Panc1 (cell line): ENCODE measurements around the gene PRR5L.

Source experiments
- POLR2AphosphoS5 ChIP-seq: IDR thresholded peaks from 2 replicates; pipeline ENCODE4 v1.6.1; 2012; ENCODE audit warnings: mild to moderate bottlenecking, low read depth, low read length, moderate library complexity
- TF ChIP-seq, protein P1 (sequence below): fragments of 450-650 bp; IDR thresholded peaks from 2 replicates; pipeline ENCODE4 v1.5.1; 2017; ENCODE audit warnings: mild to moderate bottlenecking

DNA sequence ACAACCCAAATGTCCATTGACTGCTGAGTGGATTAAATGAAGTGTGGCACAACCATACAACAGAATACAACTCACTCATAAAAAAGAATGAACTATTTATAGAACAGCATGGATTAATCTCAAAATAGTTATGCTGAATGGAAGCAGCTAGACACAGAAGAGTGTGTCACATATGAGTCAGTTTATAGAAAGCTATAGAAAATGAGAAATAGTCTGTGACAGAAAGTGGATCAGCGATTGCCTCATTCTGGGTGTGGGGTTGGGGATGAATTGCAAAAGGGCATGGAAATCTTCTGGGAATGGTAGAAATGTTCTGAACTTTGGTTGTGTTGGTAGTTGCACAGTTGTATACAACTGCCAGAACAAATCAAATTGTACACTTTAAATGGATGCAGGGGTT is 37.4 kb downstream of the PRR5L start:
- TF ChIP-seq POLR2AphosphoS5: no peak
- TF ChIP-seq, protein P1, sequence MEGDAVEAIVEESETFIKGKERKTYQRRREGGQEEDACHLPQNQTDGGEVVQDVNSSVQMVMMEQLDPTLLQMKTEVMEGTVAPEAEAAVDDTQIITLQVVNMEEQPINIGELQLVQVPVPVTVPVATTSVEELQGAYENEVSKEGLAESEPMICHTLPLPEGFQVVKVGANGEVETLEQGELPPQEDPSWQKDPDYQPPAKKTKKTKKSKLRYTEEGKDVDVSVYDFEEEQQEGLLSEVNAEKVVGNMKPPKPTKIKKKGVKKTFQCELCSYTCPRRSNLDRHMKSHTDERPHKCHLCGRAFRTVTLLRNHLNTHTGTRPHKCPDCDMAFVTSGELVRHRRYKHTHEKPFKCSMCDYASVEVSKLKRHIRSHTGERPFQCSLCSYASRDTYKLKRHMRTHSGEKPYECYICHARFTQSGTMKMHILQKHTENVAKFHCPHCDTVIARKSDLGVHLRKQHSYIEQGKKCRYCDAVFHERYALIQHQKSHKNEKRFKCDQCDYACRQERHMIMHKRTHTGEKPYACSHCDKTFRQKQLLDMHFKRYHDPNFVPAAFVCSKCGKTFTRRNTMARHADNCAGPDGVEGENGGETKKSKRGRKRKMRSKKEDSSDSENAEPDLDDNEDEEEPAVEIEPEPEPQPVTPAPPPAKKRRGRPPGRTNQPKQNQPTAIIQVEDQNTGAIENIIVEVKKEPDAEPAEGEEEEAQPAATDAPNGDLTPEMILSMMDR: no peak
